ENCODE results near the gene ITGAD. TPM values are rescaled to one million over a fixed set of nuclear protein-coding genes. Genes with fewer than 3 reads are reported as not detected.

The ITGAD gene
- total and polyA plus RNA-seq, 2 donors (not counting 1 experiment from before 2014, with no cell fraction given), result 0.19 TPM; not detected in 1

DNA sequence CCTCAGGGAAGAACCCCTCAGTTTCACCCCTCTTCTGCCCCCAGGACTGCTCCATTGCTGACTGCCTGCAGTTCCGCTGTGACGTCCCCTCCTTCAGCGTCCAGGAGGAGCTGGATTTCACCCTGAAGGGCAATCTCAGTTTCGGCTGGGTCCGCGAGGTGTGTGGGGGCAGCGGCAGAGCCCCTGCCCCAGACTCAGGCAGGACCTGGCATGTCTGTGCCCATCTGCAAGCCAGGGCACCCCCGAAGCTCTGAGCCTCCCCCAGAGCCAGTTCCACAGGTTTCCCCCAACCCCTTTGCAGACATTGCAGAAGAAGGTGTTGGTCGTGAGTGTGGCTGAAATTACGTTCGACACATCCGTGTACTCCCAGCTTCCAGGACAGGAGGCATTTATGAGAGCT, 30.7 kb downstream of the ITGAD start:
- H3K4me1 ChIP-seq (ENCODE audit: control insufficient read depth in 2 of 2, insufficient read depth in 2 of 2, low read length in 2 of 2), result peaks cover 3 to 7% of the 10 kb centered on the region in 2 donors
- WGBS (ENCODE audit: insufficient coverage), result 88% methylated on average over 9 of the region's 12 CpGs
- no peak for ATAC-seq (ENCODE audit: low read depth)
- H3K4me3 Mint-ChIP-seq, result no peak overlapping the region
- no peak overlapping the region for H2AFZ ChIP-seq (ENCODE audit: insufficient read depth, low read depth, low read length, poor library complexity, severe bottlenecking)
- DNase-seq, result no peak
- POLR2A ChIA-PET, result interaction anchor here (0.7 kb wide), 1 partner anchor 461 kb away, joined by 5 read pairs; no protein-coding TSS in a partner anchor
- no peak overlapping the region for H3K4me2 ChIP-seq (replicated peaks; ENCODE audit: low read depth, low read length, poor library complexity, severe bottlenecking)
- H3K9ac ChIP-seq (ENCODE audit: low read length), result no peak overlapping the region
- H3K27ac Mint-ChIP-seq, result no peak overlapping the region
- no peaks in the 10 kb centered on the region for H3K27me3 ChIP-seq (replicated peaks in 1 of 4; ENCODE audit: control extremely low read depth in 1 of 4, control insufficient read depth in 3 of 4, insufficient read depth in 4 of 4, low read length in 3 of 4)
- H3K27me3 Mint-ChIP-seq, result peaks cover 15% of the 10 kb centered on the region
- CTCF ChIA-PET, result no interaction called here
- no peaks in the 10 kb centered on the region for H4K20me1 ChIP-seq (ENCODE audit: control insufficient read depth, insufficient read depth, low read length, poor library complexity, severe bottlenecking)
- H3K4me3 ChIP-seq (ENCODE audit: control extremely low read depth in 1 of 5, extremely low read depth in 1 of 5, insufficient read depth in 1 of 5, low read depth in 2 of 5, low read length in 4 of 5), result no peak overlapping the region
- H3K36me3 ChIP-seq (replicated peaks in 1 of 2; ENCODE audit: control extremely low read depth in 1 of 2, control insufficient read depth in 1 of 2, extremely low read depth in 1 of 2, insufficient read depth in 2 of 2, low read length in 1 of 2), result no peaks in the 10 kb centered on the region
- H3K79me2 ChIP-seq (ENCODE audit: control insufficient read depth, insufficient read depth, low read length), result no peaks in the 10 kb centered on the region
- TF ChIP-seq, protein P1, sequence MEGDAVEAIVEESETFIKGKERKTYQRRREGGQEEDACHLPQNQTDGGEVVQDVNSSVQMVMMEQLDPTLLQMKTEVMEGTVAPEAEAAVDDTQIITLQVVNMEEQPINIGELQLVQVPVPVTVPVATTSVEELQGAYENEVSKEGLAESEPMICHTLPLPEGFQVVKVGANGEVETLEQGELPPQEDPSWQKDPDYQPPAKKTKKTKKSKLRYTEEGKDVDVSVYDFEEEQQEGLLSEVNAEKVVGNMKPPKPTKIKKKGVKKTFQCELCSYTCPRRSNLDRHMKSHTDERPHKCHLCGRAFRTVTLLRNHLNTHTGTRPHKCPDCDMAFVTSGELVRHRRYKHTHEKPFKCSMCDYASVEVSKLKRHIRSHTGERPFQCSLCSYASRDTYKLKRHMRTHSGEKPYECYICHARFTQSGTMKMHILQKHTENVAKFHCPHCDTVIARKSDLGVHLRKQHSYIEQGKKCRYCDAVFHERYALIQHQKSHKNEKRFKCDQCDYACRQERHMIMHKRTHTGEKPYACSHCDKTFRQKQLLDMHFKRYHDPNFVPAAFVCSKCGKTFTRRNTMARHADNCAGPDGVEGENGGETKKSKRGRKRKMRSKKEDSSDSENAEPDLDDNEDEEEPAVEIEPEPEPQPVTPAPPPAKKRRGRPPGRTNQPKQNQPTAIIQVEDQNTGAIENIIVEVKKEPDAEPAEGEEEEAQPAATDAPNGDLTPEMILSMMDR (IDR thresholded peaks at IDR 0.05), result no peak
- TF ChIP-seq EZH2 (IDR thresholded peaks at IDR 0.05; ENCODE audit: borderline replicate concordance, insufficient read depth, low read depth, low read length, poor library complexity, severe bottlenecking), result no peak
- no peaks in the 10 kb centered on the region for H3K9me3 Mint-ChIP-seq (ENCODE audit: insufficient read depth)
- no peaks in the 10 kb centered on the region for H3K4me1 Mint-ChIP-seq
- H3K27ac ChIP-seq (ENCODE audit: low read length in 2 of 2), result no peak overlapping the region
- intact Hi-C loops (cut with micrococcal nuclease), result no loop called here
- H3K9me3 ChIP-seq (ENCODE audit: control extremely low read depth in 1 of 3, control insufficient read depth in 2 of 3, insufficient read depth in 1 of 3, low read length in 2 of 3), result peaks cover 0 to 9% (median 0%) of the 10 kb centered on the region in 3 donors

DNA sequence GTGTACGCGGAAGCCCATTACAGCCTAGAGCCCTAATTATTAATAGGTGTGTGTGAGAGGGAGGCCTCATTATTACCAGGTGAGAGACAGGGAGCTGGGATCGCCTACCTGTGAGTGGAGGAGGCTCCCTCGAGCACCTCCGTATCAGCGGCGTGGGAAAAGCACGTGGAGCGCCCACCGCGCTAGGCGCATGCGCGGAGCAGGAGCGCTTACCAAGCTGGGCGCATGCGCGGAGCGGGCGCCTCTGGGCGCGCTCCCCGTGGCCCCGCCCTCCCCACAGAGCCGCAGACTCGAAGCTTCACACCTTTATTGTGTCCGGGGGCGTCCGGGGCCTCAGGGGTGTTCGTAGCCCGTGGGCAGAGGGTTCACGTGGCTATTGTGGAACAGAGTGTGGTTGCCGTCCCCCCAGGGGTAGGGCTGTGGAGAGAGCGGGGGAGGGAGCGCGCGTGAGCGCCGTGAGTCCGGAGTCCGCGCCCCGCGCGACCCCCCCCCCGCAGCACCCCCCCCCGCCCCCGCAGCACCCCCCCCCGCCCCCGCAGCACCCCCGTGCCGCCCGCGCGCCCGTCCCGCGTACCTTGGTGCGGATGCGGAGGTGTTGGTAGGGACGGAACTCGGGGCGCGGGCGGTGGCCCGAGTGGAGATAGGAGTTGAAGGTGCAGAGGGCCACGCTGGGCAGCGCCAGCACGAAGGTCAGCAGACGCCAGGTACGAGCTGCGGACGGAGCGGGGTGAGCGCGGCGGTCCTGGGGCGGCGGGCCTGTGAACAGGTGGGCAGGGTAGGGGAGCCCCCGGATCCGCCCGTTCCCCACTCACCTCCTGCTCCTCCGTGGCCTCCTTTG, 34.5 kb downstream of the ITGAD start:
- Histone ChIP-seq H3K4me2 (replicated peaks; ENCODE audit: low read depth, low read length, poor library complexity, severe bottlenecking) (peak overlapping the region; percentile 71), H4K20me1 (ENCODE audit: control insufficient read depth, insufficient read depth, low read length, poor library complexity, severe bottlenecking) (no peaks in the 10 kb centered on the region), H3K27ac (ENCODE audit: low read length in 2 of 2) (no peak overlapping the region), H3K36me3 (replicated peaks in 1 of 2; ENCODE audit: control extremely low read depth in 1 of 2, control insufficient read depth in 1 of 2, extremely low read depth in 1 of 2, insufficient read depth in 2 of 2, low read length in 1 of 2) (no peaks in the 10 kb centered on the region), H3K27me3 (replicated peaks in 1 of 4; ENCODE audit: control extremely low read depth in 1 of 4, control insufficient read depth in 3 of 4, insufficient read depth in 4 of 4, low read length in 3 of 4) (no peaks in the 10 kb centered on the region), H2AFZ (ENCODE audit: insufficient read depth, low read depth, low read length, poor library complexity, severe bottlenecking) (peak overlapping the region; percentile 62), H3K9me3 (ENCODE audit: control extremely low read depth in 1 of 3, control insufficient read depth in 2 of 3, insufficient read depth in 1 of 3, low read length in 2 of 3) (peaks cover 0 to 9% (median 0%) of the 10 kb centered on the region in 3 donors), H3K79me2 (ENCODE audit: control insufficient read depth, insufficient read depth, low read length) (no peaks in the 10 kb centered on the region), H3K9ac (ENCODE audit: low read length) (no peak overlapping the region), H3K4me1 (ENCODE audit: control insufficient read depth in 2 of 2, insufficient read depth in 2 of 2, low read length in 2 of 2) (peaks cover 3 to 7% of the 10 kb centered on the region in 2 donors), H3K4me3 (ENCODE audit: control extremely low read depth in 1 of 5, extremely low read depth in 1 of 5, insufficient read depth in 1 of 5, low read depth in 2 of 5, low read length in 4 of 5) (peak overlapping the region in 4 of 5 experiments; percentile 2 to 40 (median 20))
- intact Hi-C loops (cut with micrococcal nuclease), result no loop called here
- Mint-ChIP-seq H3K27me3 (peaks cover 15% of the 10 kb centered on the region), H3K27ac (no peak overlapping the region), H3K4me1 (peaks cover 2% of the 10 kb centered on the region), H3K4me3 (peak overlapping the region; percentile 37), H3K9me3 (ENCODE audit: insufficient read depth) (no peaks in the 10 kb centered on the region)
- POLR2A ChIA-PET, result no interaction called here
- DNase-seq, result peak; percentile 72
- ATAC-seq (ENCODE audit: low read depth), result peak; percentile 39
- CTCF ChIA-PET, result interaction anchor here (0.7 to 1.6 kb wide), 3 partner anchors 16 to 473 kb away, joined by 3 to 6 read pairs (median 3); partner anchors contain the start of gene ZNF843
- TF ChIP-seq, protein P1 (IDR thresholded peaks at IDR 0.05), result no peak
- TF ChIP-seq EZH2 (IDR thresholded peaks at IDR 0.05; ENCODE audit: borderline replicate concordance, insufficient read depth, low read depth, low read length, poor library complexity, severe bottlenecking), result no peak
- 49% methylated on average over 49 of the region's 83 CpGs for WGBS (ENCODE audit: insufficient coverage)
